ENCODE measurements around the gene UBE3B.
A peak's percentile ranks its signal among the peaks of the same experiment; 100 is the strongest.

UBE3B gene

GRCh38 chr12:109554761-109555160 is 77.3 kb downstream of the UBE3B start:
- no peak for DNase-seq (ENCODE audit: low spot score)

GRCh38 chr12:109555431-109556315 is 78.2 kb downstream of the UBE3B start:
- DNase-seq (ENCODE audit: low spot score) = no peak

DNA sequence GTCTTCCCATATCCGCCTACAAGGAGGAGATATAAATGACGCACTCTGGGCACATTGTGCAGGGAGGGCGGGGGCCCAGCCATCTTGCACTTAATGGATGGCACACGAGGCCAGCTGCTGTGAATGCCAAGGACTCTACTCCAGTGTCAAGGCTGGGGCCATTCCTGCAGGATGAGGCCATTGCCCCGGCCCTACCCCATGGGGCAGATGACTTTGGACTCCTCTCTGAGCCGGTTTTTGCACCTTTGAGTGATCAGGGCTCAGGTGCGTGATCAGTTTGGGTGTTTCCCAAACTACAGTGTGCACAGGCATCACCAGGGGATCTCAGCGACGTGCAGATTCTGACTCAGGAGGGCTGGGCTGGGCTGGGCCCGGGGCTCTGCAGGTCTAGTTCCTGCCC is 79.8 kb downstream of the UBE3B start:
- DNase-seq (ENCODE audit: low spot score) = no peak

DNA sequence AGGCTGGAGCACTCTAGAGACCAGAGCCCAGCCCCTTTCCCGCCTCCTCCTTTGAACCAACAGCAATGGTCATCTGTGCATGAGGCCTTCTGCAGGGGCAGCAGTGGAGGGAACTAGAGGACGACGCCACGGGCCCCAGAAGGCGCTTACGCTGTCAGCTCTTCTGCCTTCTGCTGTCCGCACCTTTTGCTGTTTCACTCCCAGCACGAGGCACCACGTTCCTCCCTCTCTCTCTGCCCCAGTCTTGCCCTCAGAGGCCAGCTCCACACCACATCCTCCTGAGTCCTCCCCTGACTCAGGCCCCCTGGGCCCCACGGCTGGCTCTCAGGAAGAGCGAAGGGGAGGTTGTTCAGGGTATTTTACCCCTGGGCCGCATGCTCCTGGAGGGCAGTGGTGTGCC is 80.4 kb downstream of the UBE3B start:
- DNase-seq (ENCODE audit: low spot score) = no peak

GRCh38 chr12:109558374-109559199 is 81.2 kb downstream of the UBE3B start:
- DNase-seq (ENCODE audit: low spot score) = no peak

DNA sequence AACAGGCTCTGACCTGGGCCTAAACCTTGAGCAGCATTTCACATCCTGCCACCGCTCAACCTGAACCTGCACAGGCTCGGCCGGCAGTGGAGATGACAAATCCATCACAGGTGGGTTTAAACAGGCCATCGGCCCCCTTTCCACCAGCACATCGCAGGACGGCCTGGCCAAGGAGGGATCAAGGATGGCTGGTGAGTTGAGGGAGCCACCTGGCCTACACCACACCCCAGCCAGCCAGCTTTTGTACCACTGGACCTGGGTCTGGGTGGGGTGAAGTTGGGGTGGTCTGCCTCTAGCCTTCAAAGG is 81.7 kb downstream of the UBE3B start:
- DNase-seq (ENCODE audit: low spot score) = no peak

- no peak for DNase-seq (ENCODE audit: low spot score)
Measured at GRCh38 chr12:109559601-109560000, 82.2 kb downstream of the UBE3B start.

DNA sequence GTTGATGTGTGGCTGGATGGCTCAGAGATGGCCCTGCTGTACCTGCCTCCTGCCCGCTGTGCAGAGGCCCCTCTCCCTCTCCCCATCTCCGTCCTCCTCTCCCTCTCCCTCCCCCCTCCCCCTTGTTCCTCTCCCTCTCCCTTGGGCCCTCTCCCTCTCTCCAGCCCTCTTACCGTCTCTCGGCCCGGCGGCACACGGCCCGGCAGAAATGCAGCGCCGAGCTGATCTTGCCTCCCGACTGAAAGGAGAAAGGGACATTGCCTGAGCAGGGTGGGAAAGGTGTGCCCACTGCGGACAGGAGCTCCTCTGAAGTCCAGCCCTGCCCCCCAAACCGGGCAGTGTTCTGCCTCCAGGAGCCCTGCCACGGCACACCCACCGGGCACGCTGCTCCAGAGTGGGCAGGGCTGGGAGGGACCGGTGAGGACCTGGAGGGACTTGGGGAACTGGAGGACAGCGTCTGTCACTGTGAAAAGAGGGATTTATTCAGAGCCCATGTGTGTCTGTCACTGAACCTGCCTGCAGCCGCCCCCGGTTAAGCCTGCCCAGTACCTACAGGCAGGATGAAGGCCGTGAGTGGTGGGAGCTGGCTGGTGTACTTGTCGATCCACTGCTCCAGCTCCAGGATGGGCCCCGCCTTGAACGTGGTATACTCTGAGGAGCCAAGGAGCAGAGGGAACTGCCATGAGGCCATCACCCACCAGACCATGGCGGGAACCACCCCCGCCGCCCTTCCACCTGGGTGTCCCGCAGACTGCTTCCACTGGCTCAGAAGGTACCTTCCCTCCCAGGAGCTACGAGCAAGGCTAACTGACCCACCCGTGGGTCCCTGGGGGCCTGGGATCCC is 83.7 kb downstream of the UBE3B start:
- DNase-seq (ENCODE audit: low spot score) = no peak

DNA sequence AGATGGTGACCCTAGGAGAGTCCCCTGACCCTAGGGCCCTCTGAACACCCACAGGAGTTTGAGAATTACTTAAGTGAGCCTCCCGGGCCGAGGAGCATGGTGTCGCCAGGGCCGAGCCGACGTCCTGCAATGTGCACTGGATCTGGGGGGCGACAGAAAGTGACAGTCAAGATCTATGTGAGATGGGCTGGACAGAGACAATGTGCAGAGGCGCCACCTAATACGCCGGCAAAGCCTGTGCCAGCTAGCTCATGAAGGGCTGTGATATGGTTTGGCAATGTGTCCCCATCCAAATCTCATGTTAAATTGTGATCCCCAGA is 84.2 kb downstream of the UBE3B start:
- no peak for DNase-seq (ENCODE audit: low spot score)

GRCh38 chr12:109562871-109563270 is 85.4 kb downstream of the UBE3B start:
- no peak for DNase-seq (ENCODE audit: low spot score)

DNA sequence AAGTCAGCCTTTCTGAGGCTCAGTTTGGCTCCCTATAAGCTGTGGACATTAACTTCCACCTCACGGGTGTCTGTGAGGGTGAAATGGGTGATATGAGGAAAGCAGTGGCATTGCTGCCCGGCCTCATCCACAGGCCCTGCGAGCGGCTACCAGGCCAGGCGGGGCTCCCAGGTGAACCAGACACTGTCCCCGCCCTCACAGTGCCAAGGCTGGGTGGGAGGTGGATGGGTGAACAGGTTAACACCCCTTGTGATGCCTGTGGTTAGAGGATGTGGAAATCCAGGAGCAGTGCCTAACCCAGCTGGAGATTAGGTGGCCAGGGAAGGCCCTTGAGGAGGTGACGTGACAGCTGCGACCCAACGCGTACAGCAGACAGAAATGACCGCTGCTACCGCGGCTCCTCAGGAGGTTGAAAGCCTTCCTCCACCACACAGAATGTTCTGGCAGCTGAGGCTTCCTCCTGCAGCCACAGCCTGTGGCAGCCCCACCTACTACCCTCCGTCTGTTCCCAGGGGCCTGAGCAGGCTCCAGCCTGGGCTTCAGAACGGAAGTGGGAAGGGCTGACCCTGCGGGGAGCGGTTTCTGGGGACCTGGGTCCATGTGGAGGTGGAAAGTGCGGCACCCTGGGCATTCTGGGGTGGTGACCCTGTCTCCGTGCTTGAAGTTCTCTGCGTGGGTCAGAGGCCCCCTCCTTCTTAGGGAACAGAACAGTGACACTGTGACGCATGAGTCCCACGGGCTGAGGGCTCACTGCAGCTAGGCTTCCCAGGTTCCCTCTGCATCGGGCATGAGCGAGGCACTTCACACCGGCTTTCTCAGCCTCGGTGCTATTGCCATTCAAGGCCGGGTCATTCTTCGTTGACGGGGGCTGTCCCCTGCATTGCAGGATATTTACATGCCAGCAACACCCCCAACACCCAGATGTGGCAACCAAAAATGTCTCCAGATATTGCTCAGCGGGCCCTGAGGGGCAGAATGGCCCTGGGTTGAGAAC is 86.2 kb downstream of the UBE3B start:
- DNase-seq (ENCODE audit: low spot score) = no peak

- no peak for DNase-seq (ENCODE audit: low spot score)
Measured at GRCh38 chr12:109566424-109566823, 89.0 kb downstream of the UBE3B start.

GRCh38 chr12:109567296-109567695 is 89.9 kb downstream of the UBE3B start:
- no peak for DNase-seq (ENCODE audit: low spot score)

- DNase-seq (ENCODE audit: low spot score) = no peak
Measured at GRCh38 chr12:109567967-109568366, 90.5 kb downstream of the UBE3B start.

- DNase-seq (ENCODE audit: low spot score) = no peak
Measured at GRCh38 chr12:109568486-109568885, 91.1 kb downstream of the UBE3B start.

GRCh38 chr12:109571773-109572505 is 94.5 kb downstream of the UBE3B start:
- DNase-seq (ENCODE audit: low spot score) = no peak

- no peak for DNase-seq (ENCODE audit: low spot score)
Measured at GRCh38 chr12:109572506-109572845, 95.0 kb downstream of the UBE3B start.

DNA sequence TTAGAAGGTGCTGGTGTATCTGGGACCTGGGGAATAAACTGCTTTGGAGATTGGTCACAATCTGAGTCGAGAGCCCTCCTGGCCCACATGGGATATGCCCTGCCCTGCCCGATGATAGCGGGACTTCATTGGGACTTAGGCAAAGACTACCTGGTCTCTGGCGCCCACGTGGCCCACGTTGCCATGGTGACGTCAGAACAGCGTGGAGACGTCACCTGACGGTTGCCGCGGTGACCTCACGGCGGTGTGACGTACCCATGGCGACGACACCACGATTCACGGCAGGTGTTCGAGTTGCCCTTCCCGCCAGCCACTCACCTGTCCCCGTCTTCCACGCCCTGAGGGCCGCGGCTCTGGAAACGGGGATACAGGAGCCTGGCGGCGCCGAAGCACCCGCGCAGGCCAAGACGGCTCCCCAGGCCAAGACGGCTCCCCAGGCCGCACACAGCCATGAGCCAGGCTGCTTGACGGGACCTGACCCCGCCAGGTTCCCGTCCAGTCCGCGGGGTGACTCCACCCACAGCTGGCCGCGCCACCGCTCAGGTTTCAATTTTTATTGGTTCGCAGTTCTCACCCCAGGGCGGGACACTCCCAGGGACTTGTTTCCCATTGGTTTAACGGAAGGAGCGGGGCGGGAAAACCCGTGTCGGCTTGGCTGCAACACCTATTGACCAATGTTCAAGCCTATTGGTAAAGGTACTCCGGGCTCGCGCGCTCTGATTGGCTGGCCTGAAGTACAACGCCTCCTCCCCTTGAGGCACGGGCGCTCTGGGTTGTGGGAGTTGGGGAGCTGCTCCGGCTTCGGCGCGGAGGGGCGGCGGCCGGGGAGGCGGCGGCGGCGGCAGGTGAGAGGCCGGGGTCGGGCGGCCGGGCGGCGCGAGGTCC is 95.8 kb downstream of the UBE3B start, which contains the start of the genes MMAB and MVK:
MMAB (minus strand) TSS at position 476 of the 885 bp plus-strand sequence; CDS start at position 452, 24 bp downstream.
MVK (plus strand) TSS at position 766 of the 885 bp plus-strand sequence. CDS start 1,029 bp downstream, outside the sequence.
- DNase-seq (ENCODE audit: low spot score) = peak; percentile 100

GRCh38 chr12:109573914-109574244 is 96.4 kb downstream of the UBE3B start:
- no peak for DNase-seq (ENCODE audit: low spot score)

DNA sequence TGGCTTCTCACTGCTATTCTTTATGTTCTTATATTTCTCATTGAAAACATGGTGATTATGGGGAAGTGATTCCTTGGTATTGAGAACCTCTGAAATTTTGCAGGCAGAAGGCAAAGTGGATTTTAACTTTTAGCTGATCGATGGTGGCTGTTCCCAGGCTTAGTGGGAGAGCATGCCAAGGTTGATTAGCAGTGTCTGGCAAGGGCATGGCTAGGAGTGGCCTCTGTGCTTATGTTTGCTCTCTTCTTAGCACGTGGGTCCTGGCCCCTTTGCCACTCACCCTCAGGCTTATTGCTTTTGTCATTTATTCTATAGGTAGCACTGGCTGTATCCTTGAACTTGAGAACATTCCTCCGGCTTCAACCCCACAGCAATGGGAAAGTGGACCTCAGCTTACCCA is 98.2 kb downstream of the UBE3B start:
- DNase-seq (ENCODE audit: low spot score) = no peak
